BLaER1 (cell line): ENCODE results near the gene CNTN5.

Source experiments
- H3K27ac ChIP-seq: shearing (Covaris generic); formaldehyde crosslinking; 2 replicates; pipeline ENCODE4 v1.8.1; 2022
- H3K27me3 ChIP-seq: shearing (Covaris generic); formaldehyde crosslinking; 2 replicates; pipeline ENCODE4 v1.8.1; 2022
- H3K36me3 ChIP-seq: shearing (Covaris generic); formaldehyde crosslinking; 2 replicates; pipeline ENCODE4 v1.8.1; 2022
- H3K4me1 ChIP-seq: shearing (Covaris generic); formaldehyde crosslinking; 2 replicates; pipeline ENCODE4 v1.8.1; 2022
- H3K4me2 ChIP-seq: shearing (Covaris generic); formaldehyde crosslinking; 2 replicates; pipeline ENCODE4 v1.8.1; 2022
- H3K4me3 ChIP-seq: shearing (Covaris generic); formaldehyde crosslinking; 2 replicates; pipeline ENCODE4 v1.8.1; 2022
- H3K9ac ChIP-seq: shearing (Covaris generic); formaldehyde crosslinking; 2 replicates; pipeline ENCODE4 v1.8.1; 2022
- H3K9me3 ChIP-seq: shearing (Covaris generic); formaldehyde crosslinking; 2 replicates; pipeline ENCODE4 v1.8.1; 2022
- H4K20me1 ChIP-seq: shearing (Covaris generic); formaldehyde crosslinking; 2 replicates; pipeline ENCODE4 v1.8.1; 2022
- Cebpa-rat ChIP-seq: shearing (Covaris generic); IDR thresholded peaks from 2 replicates; pipeline ENCODE4 v1.8.1; 2022

Gene CNTN5

DNA sequence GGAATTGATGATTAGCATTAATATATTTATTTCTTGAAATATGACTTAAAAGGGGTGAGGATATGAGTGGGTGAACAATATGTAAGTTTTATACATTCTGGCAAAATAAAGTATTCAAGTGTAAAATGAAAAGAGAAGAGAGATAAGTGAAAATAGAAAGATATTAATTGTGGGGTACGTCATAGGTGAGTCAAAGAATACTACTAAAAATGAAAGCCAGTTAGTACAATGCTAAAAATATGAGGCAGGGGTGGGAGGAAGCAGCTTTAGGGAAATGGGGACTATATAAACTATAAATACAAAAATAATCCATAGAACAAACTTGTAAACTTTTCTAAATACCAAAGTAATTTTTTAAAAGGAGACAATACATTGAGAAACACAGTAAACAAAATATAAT, 661.4 kb downstream of the CNTN5 start:
- TF ChIP-seq Cebpa-rat = no peak
- Histone ChIP-seq H3K9me3 (no peaks in the 10 kb centered on the region), H3K9ac (no peak overlapping the region), H3K36me3 (no peaks in the 10 kb centered on the region), H4K20me1 (no peaks in the 10 kb centered on the region), H3K4me3 (no peak overlapping the region), H3K4me2 (no peak overlapping the region), H3K4me1 (no peaks in the 10 kb centered on the region), H3K27ac (no peak overlapping the region), H3K27me3 (no peaks in the 10 kb centered on the region)

DNA sequence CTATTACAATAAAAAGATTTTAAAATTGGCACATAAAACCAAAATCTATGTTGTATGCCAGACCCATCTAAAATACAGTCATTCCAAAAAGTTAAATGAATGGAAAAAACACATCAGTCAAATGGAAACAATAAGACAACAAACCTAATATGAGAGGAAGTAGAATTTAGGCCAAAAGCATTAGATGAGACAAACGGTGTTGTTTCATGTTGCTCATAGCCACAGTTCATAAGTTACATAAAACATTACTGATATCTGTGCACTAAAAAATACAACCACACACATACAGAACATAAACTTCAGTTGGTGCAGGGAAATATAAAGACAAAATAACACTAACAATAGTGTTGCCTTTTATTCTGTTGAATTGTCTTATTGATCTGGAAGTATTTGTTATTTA, 661.9 kb downstream of the CNTN5 start:
- Histone ChIP-seq H3K27ac (no peak overlapping the region), H4K20me1 (no peaks in the 10 kb centered on the region), H3K4me1 (no peaks in the 10 kb centered on the region), H3K4me3 (no peak overlapping the region), H3K9me3 (no peaks in the 10 kb centered on the region), H3K27me3 (no peaks in the 10 kb centered on the region), H3K9ac (no peak overlapping the region), H3K4me2 (no peak overlapping the region), H3K36me3 (no peaks in the 10 kb centered on the region)
- no peak for TF ChIP-seq Cebpa-rat

GRCh38 chr11:99683933-99684332, 663.2 kb downstream of the CNTN5 start:
- no peaks in the 10 kb centered on the region for H3K36me3 ChIP-seq
- H3K4me3 ChIP-seq = no peak overlapping the region
- no peak for TF ChIP-seq Cebpa-rat
- H3K4me2 ChIP-seq = no peak overlapping the region
- H3K27ac ChIP-seq = no peak overlapping the region
- no peaks in the 10 kb centered on the region for H3K4me1 ChIP-seq
- no peaks in the 10 kb centered on the region for H3K9me3 ChIP-seq
- no peak overlapping the region for H3K9ac ChIP-seq
- H3K27me3 ChIP-seq = no peaks in the 10 kb centered on the region
- no peaks in the 10 kb centered on the region for H4K20me1 ChIP-seq

DNA sequence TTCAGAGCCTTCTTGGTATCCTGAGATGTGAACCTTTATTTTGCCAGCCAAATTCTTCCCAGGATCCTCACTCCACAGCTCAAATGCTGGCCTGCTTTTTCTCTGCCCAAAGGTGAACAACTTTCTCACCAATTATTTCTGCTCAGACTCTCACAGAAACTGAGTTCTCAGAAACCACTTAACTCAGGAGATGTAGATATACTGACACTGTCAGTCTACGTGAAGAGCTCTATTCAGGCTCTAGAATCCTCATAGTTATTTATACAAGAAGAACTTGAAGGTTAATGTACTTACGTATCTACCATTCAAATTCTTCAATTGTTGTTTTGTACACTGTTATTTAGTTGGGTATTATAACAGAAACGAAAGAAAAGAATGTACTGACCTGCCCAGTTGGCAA, 666.1 kb downstream of the CNTN5 start:
- H3K27me3 ChIP-seq = no peaks in the 10 kb centered on the region
- H3K4me1 ChIP-seq = no peaks in the 10 kb centered on the region
- no peaks in the 10 kb centered on the region for H4K20me1 ChIP-seq
- no peak overlapping the region for H3K4me2 ChIP-seq
- H3K9me3 ChIP-seq = no peaks in the 10 kb centered on the region
- H3K4me3 ChIP-seq = no peak overlapping the region
- H3K36me3 ChIP-seq = no peaks in the 10 kb centered on the region
- H3K9ac ChIP-seq = no peak overlapping the region
- H3K27ac ChIP-seq = no peak overlapping the region
- TF ChIP-seq Cebpa-rat = no peak

- H3K4me1 ChIP-seq = no peaks in the 10 kb centered on the region
- no peaks in the 10 kb centered on the region for H3K27me3 ChIP-seq
- no peaks in the 10 kb centered on the region for H4K20me1 ChIP-seq
- H3K9ac ChIP-seq = no peak overlapping the region
- H3K4me2 ChIP-seq = no peak overlapping the region
- TF ChIP-seq Cebpa-rat = no peak
- no peak overlapping the region for H3K4me3 ChIP-seq
- no peak overlapping the region for H3K27ac ChIP-seq
- no peaks in the 10 kb centered on the region for H3K9me3 ChIP-seq
- no peaks in the 10 kb centered on the region for H3K36me3 ChIP-seq
Observed at GRCh38 chr11:99687320-99687719, 666.6 kb downstream of the CNTN5 start.

DNA sequence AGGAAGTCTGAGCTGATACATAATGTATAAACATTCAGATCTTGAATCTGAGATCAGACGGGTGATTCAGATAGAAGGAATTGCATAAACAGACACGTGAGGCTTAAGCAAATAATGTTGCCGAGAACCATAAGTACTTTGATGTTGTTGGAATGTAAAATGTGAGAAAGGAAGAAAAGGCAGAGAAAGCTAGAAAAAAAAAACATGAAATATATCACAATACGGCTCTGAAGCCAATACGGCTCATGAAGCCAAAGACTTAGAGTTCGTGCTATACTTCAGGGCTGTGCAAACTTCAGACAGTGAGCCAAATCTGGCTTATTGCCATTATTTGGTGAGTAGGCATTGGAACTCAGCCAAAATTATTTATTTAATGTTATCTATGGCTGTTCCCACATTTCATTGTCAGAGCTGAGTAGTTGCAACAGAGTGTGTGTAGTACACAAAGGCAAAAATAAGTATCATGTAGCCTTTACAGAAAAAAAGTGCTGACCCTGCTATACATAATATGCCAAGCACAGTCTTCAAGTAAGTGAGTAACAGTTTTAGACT, 673.3 kb downstream of the CNTN5 start:
- no peaks in the 10 kb centered on the region for H3K9me3 ChIP-seq
- no peak for TF ChIP-seq Cebpa-rat
- H3K9ac ChIP-seq = no peak overlapping the region
- no peaks in the 10 kb centered on the region for H3K36me3 ChIP-seq
- H3K27ac ChIP-seq = no peak overlapping the region
- no peaks in the 10 kb centered on the region for H4K20me1 ChIP-seq
- H3K4me2 ChIP-seq = no peak overlapping the region
- H3K4me1 ChIP-seq = no peaks in the 10 kb centered on the region
- H3K27me3 ChIP-seq = no peaks in the 10 kb centered on the region
- H3K4me3 ChIP-seq = no peak overlapping the region

GRCh38 chr11:99695106-99695505, 674.4 kb downstream of the CNTN5 start:
- H4K20me1 ChIP-seq = no peaks in the 10 kb centered on the region
- TF ChIP-seq Cebpa-rat = no peak
- H3K4me3 ChIP-seq = no peak overlapping the region
- H3K4me1 ChIP-seq = no peaks in the 10 kb centered on the region
- no peaks in the 10 kb centered on the region for H3K9me3 ChIP-seq
- H3K27ac ChIP-seq = no peak overlapping the region
- H3K36me3 ChIP-seq = no peaks in the 10 kb centered on the region
- H3K9ac ChIP-seq = no peak overlapping the region
- H3K27me3 ChIP-seq = no peaks in the 10 kb centered on the region
- H3K4me2 ChIP-seq = no peak overlapping the region

GRCh38 chr11:99706848-99707247, 686.1 kb downstream of the CNTN5 start:
- Histone ChIP-seq H3K36me3 (no peaks in the 10 kb centered on the region), H3K27me3 (no peaks in the 10 kb centered on the region), H3K9me3 (no peaks in the 10 kb centered on the region), H3K4me2 (no peak overlapping the region), H3K4me3 (no peak overlapping the region), H3K27ac (no peak overlapping the region), H3K4me1 (no peaks in the 10 kb centered on the region), H4K20me1 (no peaks in the 10 kb centered on the region), H3K9ac (no peak overlapping the region)
- no peak for TF ChIP-seq Cebpa-rat

DNA sequence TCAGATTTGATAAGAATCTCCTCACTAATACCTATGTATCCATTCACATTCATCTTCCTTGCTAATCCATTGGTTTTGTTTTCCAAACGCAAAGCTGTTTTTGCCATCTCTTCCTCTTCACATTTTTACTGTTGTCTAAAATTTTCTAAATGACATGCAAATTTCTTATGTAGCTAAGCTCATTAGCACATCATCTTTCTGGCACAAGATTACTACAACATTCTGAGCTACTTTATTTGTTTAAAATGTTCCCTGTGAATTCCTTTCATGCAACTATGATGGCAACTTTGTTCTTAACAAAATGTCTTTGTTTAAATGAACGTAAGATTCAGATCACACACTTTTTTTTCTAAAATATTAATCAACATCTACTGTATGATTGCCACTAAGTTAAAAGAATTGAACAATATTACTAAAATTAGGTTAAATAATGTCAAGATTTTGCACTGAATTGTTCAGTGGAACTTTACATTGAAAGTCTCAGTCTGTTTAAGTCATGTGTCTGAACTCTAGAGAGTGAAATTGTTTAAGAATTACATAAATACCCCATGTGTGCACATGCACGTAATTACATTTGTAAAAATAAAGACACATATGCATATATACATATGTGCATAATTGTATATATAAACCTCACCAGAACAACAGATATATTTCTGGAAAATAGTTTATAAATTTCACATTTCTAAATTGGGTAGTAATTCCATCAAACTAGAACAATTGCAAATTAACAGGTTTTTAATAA, 688.4 kb downstream of the CNTN5 start:
- Histone ChIP-seq H4K20me1 (no peaks in the 10 kb centered on the region), H3K36me3 (no peaks in the 10 kb centered on the region), H3K9ac (no peak overlapping the region), H3K9me3 (no peaks in the 10 kb centered on the region), H3K27me3 (no peaks in the 10 kb centered on the region), H3K4me2 (no peak overlapping the region), H3K27ac (no peak overlapping the region), H3K4me3 (no peak overlapping the region), H3K4me1 (no peaks in the 10 kb centered on the region)
- no peak for TF ChIP-seq Cebpa-rat

- no peak overlapping the region for H3K27ac ChIP-seq
- H3K4me2 ChIP-seq = no peak overlapping the region
- H3K9me3 ChIP-seq = no peaks in the 10 kb centered on the region
- H3K27me3 ChIP-seq = no peaks in the 10 kb centered on the region
- H3K4me3 ChIP-seq = no peak overlapping the region
- H3K4me1 ChIP-seq = no peaks in the 10 kb centered on the region
- H3K9ac ChIP-seq = no peak overlapping the region
- TF ChIP-seq Cebpa-rat = no peak
- H4K20me1 ChIP-seq = no peaks in the 10 kb centered on the region
- no peaks in the 10 kb centered on the region for H3K36me3 ChIP-seq
Observed at GRCh38 chr11:99716302-99716701, 695.6 kb downstream of the CNTN5 start.
